HEK293 (cell line): ENCODE measurements around the gene TIMM44.

Experiments
- ZBTB21 ChIP-seq: fragments of 450-650 bp; formaldehyde crosslinking; IDR thresholded peaks from 2 replicates; pipeline ENCODE4 v1.5.1; 2017; ENCODE audit warnings: missing biosample characterization, missing genetic modification characterization
- ZNF132 ChIP-seq: fragments of 450-650 bp; formaldehyde crosslinking; IDR thresholded peaks from 2 replicates; pipeline ENCODE4 v1.5.1; 2017; ENCODE audit warnings: missing biosample characterization, missing genetic modification characterization, borderline replicate concordance
- ZNF266 ChIP-seq: fragments of 450-650 bp; formaldehyde crosslinking; IDR thresholded peaks from 2 replicates; pipeline ENCODE4 v1.5.1; 2016; ENCODE audit warnings: missing biosample characterization, missing genetic modification characterization, low read depth
- ZNF510 ChIP-seq: fragments of 450-650 bp; formaldehyde crosslinking; IDR thresholded peaks from 2 replicates; pipeline ENCODE4 v1.5.1; 2018; ENCODE audit warnings: mild to moderate bottlenecking, missing genetic modification characterization, missing biosample characterization; ENCODE audit not compliant: insufficient replicate concordance
- TF ChIP-seq, protein P1 (sequence below): fragments of 450-650 bp; formaldehyde crosslinking; IDR thresholded peaks from 2 replicates; pipeline ENCODE4 v1.5.1; 2016; ENCODE audit warnings: missing biosample characterization, missing genetic modification characterization
- TF ChIP-seq, protein P2 (sequence below): fragments of 450-650 bp; formaldehyde crosslinking; IDR thresholded peaks from 2 replicates; pipeline ENCODE4 v1.5.1; 2016; ENCODE audit warnings: missing biosample characterization, missing genetic modification characterization
- TF ChIP-seq, protein P3 (sequence below): sonication (generic); formaldehyde crosslinking; IDR thresholded peaks from 2 replicates; pipeline ENCODE4 v1.8.1; 2022; ENCODE audit warnings: mild to moderate bottlenecking, moderate library complexity, missing genetic modification reagents
- TF ChIP-seq, protein P4 (sequence below): fragments of 450-650 bp; formaldehyde crosslinking; IDR thresholded peaks from 2 replicates; pipeline ENCODE4 v1.5.1; 2016; ENCODE audit warnings: missing biosample characterization, missing genetic modification characterization, low read depth

DNA sequence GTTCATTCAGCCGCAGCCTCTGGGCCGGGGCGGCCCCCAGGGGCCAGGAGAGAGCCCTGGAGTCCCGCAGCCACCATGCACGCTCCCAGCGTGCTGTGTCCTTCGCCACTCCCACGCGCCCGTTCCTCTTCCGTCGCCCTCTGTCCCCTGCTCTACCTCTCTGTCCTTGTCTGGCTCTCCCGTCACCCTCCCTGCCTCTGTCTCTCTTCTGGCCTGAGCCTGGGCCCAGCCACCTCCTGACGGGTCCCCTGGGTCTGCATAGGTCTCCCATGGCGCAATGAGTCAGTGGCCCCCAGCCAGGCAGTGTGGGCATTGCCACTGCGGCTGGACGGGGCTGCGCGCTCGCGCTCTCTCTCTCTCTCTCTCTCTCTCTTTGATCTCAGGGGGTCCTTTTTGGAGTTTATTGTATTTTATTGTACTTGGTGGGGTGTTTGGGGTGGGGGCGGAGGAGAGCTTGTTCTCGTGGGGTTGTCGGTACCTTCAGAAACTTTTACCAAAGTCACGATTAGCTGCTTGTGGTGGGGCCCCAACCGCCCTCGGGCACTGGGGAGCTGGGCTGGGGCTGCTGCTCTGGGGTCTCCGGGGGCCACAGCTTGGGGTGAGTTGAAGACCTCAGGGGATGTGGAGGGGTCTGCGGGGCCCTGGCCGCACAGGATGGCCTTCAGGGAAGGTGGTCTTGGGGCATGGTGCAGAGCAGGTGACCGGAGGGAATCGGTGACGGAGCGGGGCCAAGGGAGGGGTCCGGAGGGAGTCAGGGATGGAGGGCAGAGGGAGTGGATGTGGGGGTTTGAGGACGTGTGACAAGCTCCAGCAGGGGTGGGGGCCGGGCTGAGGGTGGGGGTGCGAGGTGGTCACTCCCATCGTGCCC is 30.5 kb downstream of the TIMM44 start:
- TF ChIP-seq, protein P1, sequence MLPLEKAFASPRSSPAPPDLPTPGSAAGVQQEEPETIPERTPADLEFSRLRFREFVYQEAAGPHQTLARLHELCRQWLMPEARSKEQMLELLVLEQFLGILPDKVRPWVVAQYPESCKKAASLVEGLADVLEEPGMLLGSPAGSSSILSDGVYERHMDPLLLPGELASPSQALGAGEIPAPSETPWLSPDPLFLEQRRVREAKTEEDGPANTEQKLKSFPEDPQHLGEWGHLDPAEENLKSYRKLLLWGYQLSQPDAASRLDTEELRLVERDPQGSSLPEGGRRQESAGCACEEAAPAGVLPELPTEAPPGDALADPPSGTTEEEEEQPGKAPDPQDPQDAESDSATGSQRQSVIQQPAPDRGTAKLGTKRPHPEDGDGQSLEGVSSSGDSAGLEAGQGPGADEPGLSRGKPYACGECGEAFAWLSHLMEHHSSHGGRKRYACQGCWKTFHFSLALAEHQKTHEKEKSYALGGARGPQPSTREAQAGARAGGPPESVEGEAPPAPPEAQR (tag by site-specific recombination) = no peak
- TF ChIP-seq ZNF132 (tag by site-specific recombination) (no peak), ZBTB21 (no peak), ZNF510 (tag by site-specific recombination) (no peak), ZNF266 (tag by site-specific recombination) (no peak)
- TF ChIP-seq, protein P2, sequence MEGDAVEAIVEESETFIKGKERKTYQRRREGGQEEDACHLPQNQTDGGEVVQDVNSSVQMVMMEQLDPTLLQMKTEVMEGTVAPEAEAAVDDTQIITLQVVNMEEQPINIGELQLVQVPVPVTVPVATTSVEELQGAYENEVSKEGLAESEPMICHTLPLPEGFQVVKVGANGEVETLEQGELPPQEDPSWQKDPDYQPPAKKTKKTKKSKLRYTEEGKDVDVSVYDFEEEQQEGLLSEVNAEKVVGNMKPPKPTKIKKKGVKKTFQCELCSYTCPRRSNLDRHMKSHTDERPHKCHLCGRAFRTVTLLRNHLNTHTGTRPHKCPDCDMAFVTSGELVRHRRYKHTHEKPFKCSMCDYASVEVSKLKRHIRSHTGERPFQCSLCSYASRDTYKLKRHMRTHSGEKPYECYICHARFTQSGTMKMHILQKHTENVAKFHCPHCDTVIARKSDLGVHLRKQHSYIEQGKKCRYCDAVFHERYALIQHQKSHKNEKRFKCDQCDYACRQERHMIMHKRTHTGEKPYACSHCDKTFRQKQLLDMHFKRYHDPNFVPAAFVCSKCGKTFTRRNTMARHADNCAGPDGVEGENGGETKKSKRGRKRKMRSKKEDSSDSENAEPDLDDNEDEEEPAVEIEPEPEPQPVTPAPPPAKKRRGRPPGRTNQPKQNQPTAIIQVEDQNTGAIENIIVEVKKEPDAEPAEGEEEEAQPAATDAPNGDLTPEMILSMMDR (tag by site-specific recombination) = no peak
- TF ChIP-seq, protein P3, sequence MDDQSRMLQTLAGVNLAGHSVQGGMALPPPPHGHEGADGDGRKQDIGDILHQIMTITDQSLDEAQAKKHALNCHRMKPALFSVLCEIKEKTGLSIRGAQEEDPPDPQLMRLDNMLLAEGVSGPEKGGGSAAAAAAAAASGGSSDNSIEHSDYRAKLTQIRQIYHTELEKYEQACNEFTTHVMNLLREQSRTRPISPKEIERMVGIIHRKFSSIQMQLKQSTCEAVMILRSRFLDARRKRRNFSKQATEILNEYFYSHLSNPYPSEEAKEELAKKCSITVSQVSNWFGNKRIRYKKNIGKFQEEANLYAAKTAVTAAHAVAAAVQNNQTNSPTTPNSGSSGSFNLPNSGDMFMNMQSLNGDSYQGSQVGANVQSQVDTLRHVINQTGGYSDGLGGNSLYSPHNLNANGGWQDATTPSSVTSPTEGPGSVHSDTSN (CRISPR knock-in tag) = no peak
- TF ChIP-seq, protein P4, sequence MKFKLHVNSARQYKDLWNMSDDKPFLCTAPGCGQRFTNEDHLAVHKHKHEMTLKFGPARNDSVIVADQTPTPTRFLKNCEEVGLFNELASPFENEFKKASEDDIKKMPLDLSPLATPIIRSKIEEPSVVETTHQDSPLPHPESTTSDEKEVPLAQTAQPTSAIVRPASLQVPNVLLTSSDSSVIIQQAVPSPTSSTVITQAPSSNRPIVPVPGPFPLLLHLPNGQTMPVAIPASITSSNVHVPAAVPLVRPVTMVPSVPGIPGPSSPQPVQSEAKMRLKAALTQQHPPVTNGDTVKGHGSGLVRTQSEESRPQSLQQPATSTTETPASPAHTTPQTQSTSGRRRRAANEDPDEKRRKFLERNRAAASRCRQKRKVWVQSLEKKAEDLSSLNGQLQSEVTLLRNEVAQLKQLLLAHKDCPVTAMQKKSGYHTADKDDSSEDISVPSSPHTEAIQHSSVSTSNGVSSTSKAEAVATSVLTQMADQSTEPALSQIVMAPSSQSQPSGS (tag by site-specific recombination) = no peak
